PC-9 (cell line): ENCODE results near the gene PPFIBP1. TPM values are rescaled to one million over a fixed set of nuclear protein-coding genes. Genes with fewer than 3 reads are reported as not detected.
A peak's percentile ranks its signal among the peaks of the same experiment; 100 is the strongest.

ENCODE experiments used
- BruUV-seq: library from RNA; stranded (reverse); fragments of 400-500 nt; replicated peaks from 2 replicates; lab custom pipeline; 2021; lab: Mats Ljungman, UMichigan
- CTCF ChIA-PET: fragments of 300-600 bp; sonication (Branson Sonifier 250); formaldehyde crosslinking; loops from one replicate; lab custom pipeline; 2022; ENCODE audit warnings: antibody characterized with exemption; lab: Charles Lee
- POLR2A ChIA-PET: fragments of 300-600 bp; sonication (Branson Sonifier 250); formaldehyde crosslinking; loops from one replicate; lab custom pipeline; 2022; ENCODE audit warnings: antibody characterized with exemption; ENCODE audit not compliant: unreplicated experiment; lab: Charles Lee
- DNase-seq, 2 experiments: peaks; one replicate each; pipeline versions ENCODE4 v3.0.0 to v3.0.0-alpha.2; 2015 to 2022; ENCODE audit warnings: mixed read lengths in 1 of 2
- H2AFZ ChIP-seq: fragments of 200-600 bp; sonication (generic); 2 replicates; pipeline ENCODE4 v1.8.1; 2017; ENCODE audit warnings: antibody characterized with exemption
- H3F3A ChIP-seq: fragments of 200-600 bp; sonication (generic); 2 replicates; pipeline ENCODE4 v1.8.1; 2017; ENCODE audit warnings: antibody characterized with exemption, mild to moderate bottlenecking, low read depth; ENCODE audit not compliant: insufficient read depth
- H3K27ac ChIP-seq: fragments of 200-600 bp; sonication (generic); 2 replicates; pipeline ENCODE4 v1.6.1; 2016; ENCODE audit warnings: mixed run types
- H3K27me3 ChIP-seq: fragments of 200-600 bp; sonication (generic); 2 replicates; pipeline ENCODE4 v1.6.1; 2016; ENCODE audit warnings: low read depth, mixed run types; ENCODE audit not compliant: insufficient read depth
- H3K36me3 ChIP-seq: fragments of 200-600 bp; sonication (generic); 2 replicates; pipeline ENCODE4 v1.6.1; 2016; ENCODE audit warnings: low read depth, mixed run types
- H3K4me1 ChIP-seq: fragments of 200-600 bp; sonication (generic); replicated peaks from 2 replicates; pipeline ENCODE4 v1.6.1; 2016; ENCODE audit warnings: mixed run types; ENCODE audit not compliant: insufficient read depth
- H3K4me2 ChIP-seq: fragments of 200-600 bp; sonication (generic); 2 replicates; pipeline ENCODE4 v1.6.1; 2017; ENCODE audit warnings: mixed run types
- H3K4me3 ChIP-seq: fragments of 200-600 bp; sonication (generic); 2 replicates; pipeline ENCODE4 v1.6.1; 2016; ENCODE audit warnings: mixed run types
- H3K79me2 ChIP-seq: fragments of 200-600 bp; sonication (generic); 2 replicates; pipeline ENCODE4 v1.6.1; 2017; ENCODE audit warnings: low read depth, mixed run types
- H3K9me2 ChIP-seq: fragments of 200-600 bp; sonication (generic); 2 replicates; pipeline ENCODE4 v1.8.1; 2017; ENCODE audit warnings: mild to moderate bottlenecking; ENCODE audit not compliant: insufficient read depth
- H3K9me3 ChIP-seq: fragments of 200-600 bp; sonication (generic); 2 replicates; pipeline ENCODE4 v1.8.1; 2016; ENCODE audit warnings: low read depth; ENCODE audit not compliant: insufficient read depth
- H4K20me1 ChIP-seq: fragments of 200-600 bp; sonication (generic); 2 replicates; pipeline ENCODE4 v1.8.1; 2017; ENCODE audit not compliant: insufficient read depth
- CTCF ChIP-seq: fragments of 200-600 bp; sonication (generic); conservative IDR thresholded peaks from 2 replicates; pipeline ENCODE4 v1.6.1; 2017; ENCODE audit warnings: mixed run types, antibody characterized with exemption, mild to moderate bottlenecking, moderate library complexity
- EZH2 ChIP-seq: fragments of 200-600 bp; sonication (generic); IDR thresholded peaks from 2 replicates; pipeline ENCODE4 v1.8.0; 2017; ENCODE audit warnings: antibody characterized with exemption, low read depth
- intact Hi-C: fragments of 100-400 bp; cut with micrococcal nuclease; formaldehyde crosslinking; loops from one replicate; pipeline ENCODE4 v1.10.0; 2022; ENCODE audit not compliant: unreplicated experiment
- total RNA-seq: library from RNA; stranded (reverse); gene quantifications from 2 replicates; pipeline ENCODE4 v1.2.3, GENCODE V29; 2021

The PPFIBP1 gene
- total RNA-seq, 1 experiment from 2014 or later: 77.0 TPM

- Histone ChIP-seq H3K9me3 (no peaks in the 10 kb centered on the region), H3K9me2 (no peaks in the 10 kb centered on the region), H3K79me2 (peaks cover 19% of the 10 kb centered on the region; the same call in 1 of the 2 replicates), H3K4me2 (no peak overlapping the region), H3K4me1 (peaks cover 29% of the 10 kb centered on the region), H4K20me1 (no peaks in the 10 kb centered on the region), H3K4me3 (no peak overlapping the region), H3K27me3 (no peaks in the 10 kb centered on the region), H3F3A (peaks cover 24% of the 10 kb centered on the region), H3K27ac (no peak overlapping the region), H3K36me3 (no peaks in the 10 kb centered on the region), H2AFZ (no peak overlapping the region)
- CTCF ChIA-PET: no interaction called here
- TF ChIP-seq EZH2 (no peak), CTCF (no peak)
- no peak for DNase-seq
- POLR2A ChIA-PET: no interaction called here
- BruUV-seq: no TSS peak
- intact Hi-C loops: no loop called here
These were observed 21.7 kb downstream of the PPFIBP1 start for GRCh38 chr12:27545665-27546064.

- Histone ChIP-seq H3K4me2 (no peak overlapping the region), H3K4me1 (peaks cover 38% of the 10 kb centered on the region), H3K9me3 (no peaks in the 10 kb centered on the region), H4K20me1 (no peaks in the 10 kb centered on the region), H3K4me3 (no peak overlapping the region), H3K79me2 (peaks cover 29% of the 10 kb centered on the region), H3K36me3 (no peaks in the 10 kb centered on the region), H3K27me3 (no peaks in the 10 kb centered on the region), H3K9me2 (no peaks in the 10 kb centered on the region), H2AFZ (no peak overlapping the region), H3F3A (peaks cover 24% of the 10 kb centered on the region), H3K27ac (peak overlapping the region; percentile 98; the same call in 1 of the 2 replicates)
- DNase-seq: no peak
- POLR2A ChIA-PET: no interaction called here
- CTCF ChIA-PET: interaction anchor here (0.6 kb wide), 1 partner anchor 20 kb away, joined by 3 read pairs; no protein-coding TSS in a partner anchor
- TF ChIP-seq EZH2 (no peak), CTCF (no peak)
- intact Hi-C loops: no loop called here
- BruUV-seq: no TSS peak
These were observed 23.6 kb downstream of the PPFIBP1 start for GRCh38 chr12:27547592-27547991.

- Histone ChIP-seq H3K27me3 (no peaks in the 10 kb centered on the region), H3K4me1 (peaks cover 38% of the 10 kb centered on the region), H3K4me2 (peak overlapping the region; percentile 83), H2AFZ (no peak overlapping the region), H4K20me1 (no peaks in the 10 kb centered on the region), H3K36me3 (no peaks in the 10 kb centered on the region), H3F3A (peaks cover 24% of the 10 kb centered on the region), H3K4me3 (no peak overlapping the region), H3K79me2 (peaks cover 33% of the 10 kb centered on the region), H3K9me3 (no peaks in the 10 kb centered on the region), H3K27ac (peak overlapping the region; percentile 98), H3K9me2 (no peaks in the 10 kb centered on the region)
- no peak for DNase-seq
- POLR2A ChIA-PET: no interaction called here
- CTCF ChIA-PET: interaction anchor here (0.6 kb wide), 1 partner anchor 21 kb away, joined by 3 read pairs; no protein-coding TSS in a partner anchor
- intact Hi-C loops: loop anchor here (1.0 kb wide), 4 partner anchors 24 to 87 kb away; partner anchors contain the start of gene PPFIBP1
- no peak for TF ChIP-seq CTCF
- no peak for TF ChIP-seq EZH2
- no TSS peak for BruUV-seq
These were observed 24.5 kb downstream of the PPFIBP1 start for GRCh38 chr12:27548301-27549199.
